Pulmonary artery endothelial cell (primary cell): ENCODE data around the gene FOXN1. TPM values are rescaled to one million over a fixed set of nuclear protein-coding genes. Genes with fewer than 3 reads are reported as not detected.

Source experiments
- DNase-seq: peaks from one replicate; pipeline ENCODE4 v3.0.0-alpha.2; 2011; ENCODE audit warnings: low read depth, low spot score
- total RNA-seq: library from RNA; depleted of rRNA; stranded (reverse); fragments of >200 nt; gene quantifications from 2 replicates; pipeline ENCODE4 v1.2.3, GENCODE V29; 2014

Gene FOXN1
- total RNA-seq, 1 donor from 2014 or later = not detected

- no peak for DNase-seq
These were observed 17.7 kb downstream of the FOXN1 start for GRCh38 chr17:28523876-28524275.

- DNase-seq = no peak
These were observed 18.6 kb downstream of the FOXN1 start for GRCh38 chr17:28524476-28525424.

- DNase-seq = no peak
These were observed 20.2 kb downstream of the FOXN1 start for GRCh38 chr17:28526381-28526780.

GRCh38 chr17:28527181-28527681 lies 21.1 kb downstream of the FOXN1 start:
- DNase-seq = no peak

GRCh38 chr17:28527859-28528258 lies 21.7 kb downstream of the FOXN1 start:
- no peak for DNase-seq

- no peak for DNase-seq
These were observed 22.3 kb downstream of the FOXN1 start for GRCh38 chr17:28528327-28529012.

- DNase-seq = no peak
These were observed 22.9 kb downstream of the FOXN1 start for GRCh38 chr17:28529013-28529400.

GRCh38 chr17:28530250-28530649 lies 24.1 kb downstream of the FOXN1 start:
- DNase-seq = no peak

- DNase-seq = no peak
These were observed 24.8 kb downstream of the FOXN1 start for GRCh38 chr17:28530926-28531325.

- DNase-seq = no peak
These were observed 26.2 kb downstream of the FOXN1 start for GRCh38 chr17:28532050-28532960.

- no peak for DNase-seq
These were observed 27.1 kb downstream of the FOXN1 start for GRCh38 chr17:28533091-28533807.

- DNase-seq = no peak
These were observed 28.7 kb downstream of the FOXN1 start for GRCh38 chr17:28534740-28535375.

GRCh38 chr17:28536532-28537218 lies 30.5 kb downstream of the FOXN1 start:
- no peak for DNase-seq

GRCh38 chr17:28537219-28537610 lies 31.1 kb downstream of the FOXN1 start:
- no peak for DNase-seq

GRCh38 chr17:28538296-28538895 lies 32.2 kb downstream of the FOXN1 start:
- no peak for DNase-seq

GRCh38 chr17:28540231-28540630 lies 34.1 kb downstream of the FOXN1 start:
- no peak for DNase-seq

- no peak for DNase-seq
These were observed 35.3 kb downstream of the FOXN1 start for GRCh38 chr17:28541439-28541838.

- DNase-seq = no peak
These were observed 38.4 kb downstream of the FOXN1 start for GRCh38 chr17:28544402-28545140.

- no peak for DNase-seq
These were observed 39.0 kb downstream of the FOXN1 start for GRCh38 chr17:28545141-28545503.
